ENCODE measurements around the gene ARMC8.
"Not testable (repeated sequence)": the region's sequence is repeated elsewhere in the genome, so short reads cannot be mapped to it uniquely, and the experiment has no call there.

The ARMC8 gene

DNA sequence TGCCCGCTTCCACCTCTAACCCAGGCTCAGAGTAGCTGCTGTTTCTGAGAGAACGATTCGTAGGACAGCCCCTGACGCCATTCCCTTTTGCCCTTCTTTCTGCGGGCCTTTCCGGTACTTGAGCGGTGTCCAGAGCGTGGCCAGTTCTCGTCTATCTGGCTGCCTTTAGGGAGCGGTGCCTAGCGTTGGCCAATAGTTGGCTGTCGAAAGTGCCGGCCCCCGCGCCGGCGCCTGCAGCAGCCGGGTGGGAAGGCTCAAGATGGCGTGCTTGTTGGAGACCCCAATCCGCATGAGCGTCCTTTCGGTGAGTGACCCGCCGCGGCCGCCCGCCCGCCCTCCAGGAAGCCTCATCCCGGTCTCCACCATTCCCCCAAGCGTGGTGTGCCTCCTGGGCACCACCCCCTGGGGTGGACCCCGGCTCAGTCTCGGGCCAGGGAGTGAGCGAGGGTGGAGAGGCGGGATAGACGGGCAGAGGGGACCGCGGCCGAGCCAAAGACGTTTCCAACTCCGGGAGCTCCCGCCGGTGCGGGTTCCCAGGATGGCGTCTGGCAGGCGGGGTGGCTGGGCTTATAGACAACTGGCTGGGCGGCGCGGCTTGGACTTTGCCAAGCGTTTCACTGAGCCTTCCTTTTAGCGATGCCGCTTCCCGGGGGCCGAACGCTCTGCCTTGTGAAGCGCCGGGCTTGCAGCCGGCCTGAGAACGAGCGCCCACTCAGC lies at the start of gene ARMC8:
Gene ARMC8 (plus strand): TSS at position 6 of the 717 bp plus-strand sequence. CDS start 254 bp downstream, at position 260.
- peak; percentile 68 for DNase-seq

DNA sequence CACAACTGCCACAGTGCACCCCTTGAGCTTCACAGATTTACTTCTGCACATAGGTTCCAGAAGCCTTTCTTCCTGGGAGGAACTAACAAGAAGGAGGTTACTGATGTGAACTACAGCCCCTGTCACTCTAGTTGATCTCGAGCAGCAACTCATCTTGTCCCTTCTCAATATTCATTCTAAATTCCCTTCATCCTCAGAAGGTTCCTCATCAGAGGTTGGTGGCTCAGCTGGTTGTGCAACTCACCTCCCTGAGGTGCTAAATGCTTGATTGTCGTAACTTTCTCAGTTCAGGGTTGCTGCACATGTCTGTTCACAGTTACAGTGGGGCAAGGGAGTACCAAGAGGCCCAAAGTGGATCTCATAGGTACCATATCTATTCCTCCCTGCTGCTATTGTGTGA lies 49.2 kb upstream of the ARMC8 start:
- no peak for DNase-seq

- no peak for DNase-seq
These were observed 47.4 kb upstream of the ARMC8 start for GRCh38 chr3:138139691-138140090.

DNA sequence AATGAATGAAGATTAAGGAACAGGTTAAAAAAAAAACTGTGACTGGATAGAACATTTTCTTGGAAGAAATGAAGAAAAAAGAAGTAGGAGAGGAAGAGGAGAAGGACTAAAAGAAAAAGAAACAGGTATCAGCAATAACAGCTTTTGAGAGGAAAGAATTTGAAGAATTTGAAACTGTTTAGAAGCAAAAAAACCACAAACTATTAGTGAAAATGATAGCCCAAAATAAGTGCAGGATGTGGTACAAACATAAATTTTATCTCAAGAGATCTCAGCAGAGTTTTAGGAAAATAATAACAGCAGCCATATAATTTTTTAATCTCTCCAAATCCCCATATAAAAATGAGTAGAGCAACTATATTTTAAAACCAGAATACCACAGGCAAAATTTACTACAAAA lies 46.2 kb upstream of the ARMC8 start:
- DNase-seq = no peak

- DNase-seq = not testable (repeated sequence)
These were observed 44.9 kb upstream of the ARMC8 start for GRCh38 chr3:138142181-138142580.

GRCh38 chr3:138148503-138148902 lies 38.6 kb upstream of the ARMC8 start:
- DNase-seq = no peak

- no peak for DNase-seq
These were observed 32.6 kb upstream of the ARMC8 start for GRCh38 chr3:138154534-138154933.

DNA sequence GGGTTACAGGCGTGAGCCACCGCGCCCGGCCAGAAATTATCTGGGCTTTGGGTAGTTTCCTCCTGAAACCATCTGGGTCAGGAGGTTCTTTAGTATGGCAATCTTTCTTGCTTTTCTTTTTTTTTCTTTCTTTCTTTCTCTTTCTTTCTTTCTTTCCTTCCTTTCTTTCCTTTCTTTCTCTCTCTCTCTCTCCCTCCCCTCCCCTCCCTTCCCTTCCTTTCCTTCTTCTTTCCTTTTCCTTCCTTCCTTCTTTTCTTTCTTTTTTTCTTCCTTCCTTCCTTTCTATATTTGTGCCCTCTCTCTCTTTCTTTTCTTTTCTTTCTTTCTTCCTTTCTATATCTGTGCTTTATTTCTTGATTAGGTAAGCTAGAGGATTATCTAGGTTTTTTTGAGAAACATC lies 29.4 kb upstream of the ARMC8 start:
- no peak for DNase-seq

DNA sequence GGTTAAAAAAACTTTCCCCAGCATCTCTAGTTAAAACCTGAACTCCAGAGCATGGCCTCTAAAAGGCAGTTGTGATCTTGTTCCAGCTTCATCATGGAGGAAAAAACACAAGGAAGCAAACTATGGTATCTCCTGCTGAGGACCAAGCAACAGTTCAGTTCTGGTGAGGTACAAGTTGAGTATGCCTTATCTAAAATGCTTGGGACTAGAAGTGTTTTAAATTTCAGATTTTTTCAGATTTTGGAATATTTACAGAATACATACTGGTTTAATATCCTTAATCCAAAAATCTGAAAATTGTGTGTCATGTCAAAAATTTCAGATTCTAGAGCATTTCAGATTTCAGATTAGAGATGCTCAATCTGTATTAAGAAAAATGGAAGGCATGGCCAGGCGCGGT lies 22.0 kb upstream of the ARMC8 start:
- no peak for DNase-seq

DNA sequence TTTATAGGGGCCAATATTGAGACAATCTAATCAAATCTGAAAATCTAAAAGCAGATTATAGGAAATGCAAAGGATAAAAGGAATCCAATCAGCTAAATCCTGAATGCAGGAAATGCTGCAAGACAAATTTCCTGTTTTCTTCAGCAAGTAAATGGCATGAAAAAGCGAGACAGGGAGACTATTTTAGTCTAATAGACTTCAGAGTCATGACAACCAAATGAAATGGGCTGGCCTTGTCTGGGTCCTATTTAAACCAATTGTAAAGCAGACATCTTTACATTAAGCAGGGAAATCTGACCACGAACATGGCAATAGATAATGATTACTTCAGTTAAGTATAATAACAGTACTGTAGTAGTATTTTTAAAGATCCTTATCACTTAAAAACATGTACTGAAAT lies 14.5 kb upstream of the ARMC8 start:
- no peak for DNase-seq

- DNase-seq = no peak
These were observed 13.2 kb upstream of the ARMC8 start for GRCh38 chr3:138173769-138174420.

DNA sequence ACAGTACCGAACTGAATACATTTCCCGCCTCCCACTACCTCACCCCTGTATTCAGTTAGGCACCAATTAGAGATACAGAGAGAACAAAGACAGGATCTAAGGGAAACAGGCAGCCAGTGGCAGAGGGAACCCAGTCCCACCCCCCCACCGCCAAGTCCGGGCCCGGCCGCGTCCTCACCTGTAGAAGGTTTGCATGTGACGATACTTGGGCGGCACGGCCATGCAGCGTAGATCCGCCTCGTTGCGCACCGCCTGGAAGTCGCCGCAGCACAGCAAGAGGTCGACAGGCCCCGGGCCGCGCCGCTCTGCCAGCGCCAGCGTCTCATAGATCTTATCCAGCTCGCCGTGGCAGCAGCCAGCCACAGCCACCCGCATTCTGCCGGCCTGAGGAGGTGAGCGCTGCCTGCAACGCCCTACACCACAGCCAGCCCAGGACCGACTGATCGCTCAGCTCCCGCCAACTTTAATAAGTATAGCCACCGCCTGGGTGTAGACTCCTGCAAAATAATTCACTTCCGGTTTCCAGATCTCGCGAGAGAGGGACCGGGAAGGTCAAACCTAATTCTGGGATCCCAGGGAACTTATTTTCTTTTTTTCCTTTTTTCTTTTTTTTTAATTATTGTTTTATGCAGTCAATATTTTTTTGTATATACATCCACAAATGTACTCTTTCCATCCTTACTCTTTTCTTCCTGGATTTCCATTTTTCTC lies 12.5 kb upstream of the ARMC8 start, which contains the start of gene DBR1:
Gene DBR1 (minus strand): TSS at position 501 of the 711 bp plus-strand sequence. CDS start 126 bp downstream, at position 375.
- DNase-seq = peak; percentile 83

GRCh38 chr3:138180375-138181029 lies 6.6 kb upstream of the ARMC8 start:
- peak; percentile 8 for DNase-seq

GRCh38 chr3:138184994-138185393 lies 2.1 kb upstream of the ARMC8 start:
- DNase-seq = no peak

DNA sequence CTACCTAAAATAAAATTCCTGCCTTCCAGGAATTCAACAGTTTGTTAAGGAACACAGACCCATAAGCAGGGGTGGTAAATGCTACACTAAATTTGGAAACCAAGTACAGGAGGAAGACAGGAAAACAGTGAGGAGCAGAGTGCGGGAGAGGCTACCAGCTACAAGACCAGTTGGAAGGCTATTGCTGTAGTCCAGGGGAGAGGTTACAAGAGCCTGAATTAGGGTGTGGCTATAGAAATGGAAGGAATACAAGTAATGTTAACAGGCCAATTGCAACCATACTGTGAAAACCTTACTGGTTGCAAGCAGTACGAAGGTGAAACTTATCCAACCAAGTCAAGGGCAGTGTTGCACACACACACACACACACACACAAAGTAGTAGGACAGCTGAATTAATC lies 880 bp upstream of the ARMC8 start:
- DNase-seq = no peak

DNA sequence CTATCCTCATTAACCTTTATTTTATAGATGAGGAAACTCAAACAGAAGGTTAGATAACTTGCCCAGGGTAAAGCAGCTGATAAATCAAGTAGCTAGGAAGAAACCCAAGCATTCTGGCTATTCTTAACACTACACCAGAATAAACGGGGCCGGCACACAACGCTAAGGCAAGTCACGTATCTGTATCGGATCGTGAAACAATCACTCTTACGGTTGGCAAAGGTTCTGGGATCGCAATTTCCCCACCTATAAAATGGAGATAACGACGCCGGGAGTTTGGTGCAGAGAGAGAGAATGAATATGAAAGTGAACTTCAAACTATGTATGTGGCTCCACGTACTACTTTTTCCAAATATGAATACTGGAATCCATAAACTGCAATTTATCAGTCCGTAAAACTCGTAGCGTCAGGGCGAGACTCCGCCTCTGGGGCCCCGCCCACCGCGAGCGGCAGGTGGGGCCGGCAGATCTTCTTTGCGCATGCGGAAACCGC lies 252 bp upstream of the ARMC8 start:
- DNase-seq = peak; percentile 93

GRCh38 chr3:138188013-138188730 lies 1.1 kb downstream of the ARMC8 start:
- no peak for DNase-seq

GRCh38 chr3:138195481-138195880 lies 8.4 kb downstream of the ARMC8 start:
- DNase-seq = peak; percentile 65

DNA sequence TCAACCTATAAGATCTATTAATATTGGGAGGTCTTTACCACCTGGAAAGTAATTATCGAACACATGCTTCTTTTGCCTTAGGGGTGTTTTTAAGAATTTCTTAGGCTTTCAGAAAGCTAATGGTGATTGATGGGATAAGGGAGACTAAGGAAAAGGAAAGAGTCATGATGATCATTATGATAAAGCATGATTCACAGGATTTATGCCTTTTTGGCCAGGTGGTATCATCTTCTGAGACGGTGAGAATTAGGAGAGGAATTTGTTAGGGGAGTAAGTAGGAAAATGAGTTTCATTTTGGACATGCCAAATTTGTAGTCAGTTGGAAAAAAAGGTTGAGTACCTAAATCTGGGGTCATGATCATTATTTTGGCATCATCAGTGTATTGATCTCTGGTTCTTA lies 8.9 kb downstream of the ARMC8 start:
- DNase-seq = no peak

- DNase-seq = no peak
These were observed 10.0 kb downstream of the ARMC8 start for GRCh38 chr3:138197058-138197457.

- DNase-seq = no peak
These were observed 10.4 kb downstream of the ARMC8 start for GRCh38 chr3:138197524-138197923.

DNA sequence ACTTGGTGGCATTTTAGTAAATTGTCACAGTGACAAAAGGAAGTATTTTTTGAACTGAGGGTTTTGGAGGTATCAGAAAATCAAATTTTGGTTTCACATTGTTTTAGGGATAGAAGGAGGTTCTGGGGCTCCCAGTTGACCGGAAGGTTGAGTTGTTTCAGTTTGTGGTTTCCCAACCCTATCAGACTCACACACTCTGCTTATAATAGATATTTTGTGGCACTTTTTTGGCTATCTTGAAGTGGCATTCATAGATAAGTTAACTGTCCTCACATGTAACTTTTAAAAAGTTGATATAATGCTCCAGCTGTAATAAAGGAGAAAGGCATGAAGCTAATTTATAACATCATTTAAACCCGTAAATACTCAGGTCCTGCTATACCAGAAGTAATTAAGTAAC lies 12.8 kb downstream of the ARMC8 start:
- no peak for DNase-seq
